Measurements from ENCODE around the gene ARVCF.

ARVCF gene

DNA sequence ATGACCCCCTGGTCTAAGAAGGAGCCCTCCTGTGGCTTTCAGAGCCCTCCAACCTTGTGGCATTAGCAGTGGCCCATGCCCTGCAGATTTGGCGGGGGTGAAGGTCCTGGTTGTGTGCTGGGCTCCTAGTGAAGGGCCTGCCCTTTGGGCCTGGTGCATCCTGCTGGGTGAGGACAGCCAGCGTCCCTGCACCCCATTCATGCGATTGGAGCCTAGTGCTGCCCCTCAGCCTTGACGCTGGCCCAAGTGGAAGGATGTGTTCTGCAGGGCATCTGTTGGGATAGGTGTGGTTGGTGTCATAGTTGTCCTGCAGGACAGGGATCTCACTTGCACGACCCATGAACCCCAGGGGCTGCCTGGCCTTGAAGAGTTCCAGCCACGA lies 35.3 kb upstream of the ARVCF start:
- Histone ChIP-seq H3K36me3 (ENCODE audit: control insufficient read depth in 1 of 2, insufficient read depth in 2 of 2, low read length in 2 of 2) (peaks cover 41 to 44% of the 10 kb centered on the region in 2 experiments), H2AK5ac (ENCODE audit: low read length) (no peak overlapping the region), H3K9ac (ENCODE audit: low read length) (no peak overlapping the region), H3K79me2 (ENCODE audit: control insufficient read depth, insufficient read depth, low read length, poor library complexity) (no peaks in the 10 kb centered on the region), H3K79me1 (ENCODE audit: low read length) (no peaks in the 10 kb centered on the region), H2BK120ac (ENCODE audit: insufficient read depth, low read length, poor library complexity) (no peak overlapping the region), H3K27ac (ENCODE audit: low read depth, low read length) (no peak overlapping the region), H3K23ac (ENCODE audit: low read length) (no peak overlapping the region), H2BK12ac (ENCODE audit: low read length) (no peak overlapping the region), H4K91ac (ENCODE audit: low read depth, low read length) (no peak overlapping the region), H3K4me2 (ENCODE audit: low read length) (no peak overlapping the region), H2BK5ac (ENCODE audit: low read depth, low read length, poor library complexity) (no peak overlapping the region), H3K4ac (ENCODE audit: low read depth, low read length) (no peak overlapping the region), H4K8ac (ENCODE audit: low read depth, low read length) (no peak overlapping the region), H4K12ac (ENCODE audit: low read depth, low read length) (no peak overlapping the region), H3K4me3 (ENCODE audit: low read depth, low read length) (no peak overlapping the region), H3K4me1 (ENCODE audit: control insufficient read depth in 1 of 2, insufficient read depth in 2 of 2, low read length in 2 of 2) (no peaks in the 10 kb centered on the region), H3K27me3 (ENCODE audit: insufficient read depth, low read length) (no peaks in the 10 kb centered on the region), H3K14ac (ENCODE audit: low read length) (no peak overlapping the region), H3K9me3 (ENCODE audit: insufficient read depth, low read depth, low read length) (no peaks in the 10 kb centered on the region), H2AFZ (ENCODE audit: insufficient read depth, low read length, poor library complexity) (no peak overlapping the region), H3K18ac (ENCODE audit: low read length) (no peak overlapping the region)
- WGBS (ENCODE audit: extremely low coverage, insufficient coverage, insufficient read length), result no CpG with 5 or more reads among the region's 6 CpGs
- no peak for DNase-seq

DNA sequence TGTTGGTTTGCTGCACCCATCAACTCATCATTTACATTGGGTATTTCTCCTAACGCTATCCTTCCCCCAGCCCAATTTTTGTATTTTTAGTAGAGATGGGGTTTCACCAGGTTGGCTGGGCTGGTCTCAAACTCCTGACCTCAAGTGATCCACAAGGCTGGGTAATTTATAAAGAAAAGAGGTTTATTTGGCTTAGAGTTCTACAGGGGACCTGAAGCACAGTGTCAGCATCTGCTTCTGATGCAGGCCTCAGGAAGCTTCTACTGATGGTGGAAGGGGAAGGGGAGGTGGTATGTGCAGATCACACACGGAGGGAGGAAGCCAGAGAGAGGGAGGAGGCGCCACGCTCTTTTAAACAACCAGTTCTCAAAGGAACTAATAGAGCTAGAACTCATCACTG lies 30.1 kb upstream of the ARVCF start:
- H2AFZ ChIP-seq (ENCODE audit: insufficient read depth, low read length, poor library complexity), result no peak overlapping the region
- H3K79me1 ChIP-seq (ENCODE audit: low read length), result no peaks in the 10 kb centered on the region
- H3K27ac ChIP-seq (ENCODE audit: low read depth, low read length), result no peak overlapping the region
- H4K91ac ChIP-seq (ENCODE audit: low read depth, low read length), result no peak overlapping the region
- no peaks in the 10 kb centered on the region for H3K4me1 ChIP-seq (ENCODE audit: control insufficient read depth in 1 of 2, insufficient read depth in 2 of 2, low read length in 2 of 2)
- WGBS (ENCODE audit: extremely low coverage, insufficient coverage, insufficient read length), result no CpG with 5 or more reads among the region's 4 CpGs
- no peak overlapping the region for H3K9ac ChIP-seq (ENCODE audit: low read length)
- no peak overlapping the region for H3K14ac ChIP-seq (ENCODE audit: low read length)
- H2BK120ac ChIP-seq (ENCODE audit: insufficient read depth, low read length, poor library complexity), result no peak overlapping the region
- no peak overlapping the region for H2AK5ac ChIP-seq (ENCODE audit: low read length)
- no peak overlapping the region for H4K12ac ChIP-seq (ENCODE audit: low read depth, low read length)
- peaks cover 3% of the 10 kb centered on the region for H3K9me3 ChIP-seq (ENCODE audit: insufficient read depth, low read depth, low read length)
- no peak overlapping the region for H3K18ac ChIP-seq (ENCODE audit: low read length)
- H4K8ac ChIP-seq (ENCODE audit: low read depth, low read length), result no peak overlapping the region
- H2BK5ac ChIP-seq (ENCODE audit: low read depth, low read length, poor library complexity), result no peak overlapping the region
- H2BK12ac ChIP-seq (ENCODE audit: low read length), result no peak overlapping the region
- no peak for DNase-seq
- peaks cover 16 to 18% of the 10 kb centered on the region in 2 experiments for H3K36me3 ChIP-seq (ENCODE audit: control insufficient read depth in 1 of 2, insufficient read depth in 2 of 2, low read length in 2 of 2)
- no peak overlapping the region for H3K4me3 ChIP-seq (ENCODE audit: low read depth, low read length)
- H3K79me2 ChIP-seq (ENCODE audit: control insufficient read depth, insufficient read depth, low read length, poor library complexity), result no peaks in the 10 kb centered on the region
- H3K4me2 ChIP-seq (ENCODE audit: low read length), result no peak overlapping the region
- H3K27me3 ChIP-seq (ENCODE audit: insufficient read depth, low read length), result no peaks in the 10 kb centered on the region
- no peak overlapping the region for H3K4ac ChIP-seq (ENCODE audit: low read depth, low read length)
- H3K23ac ChIP-seq (ENCODE audit: low read length), result no peak overlapping the region

DNA sequence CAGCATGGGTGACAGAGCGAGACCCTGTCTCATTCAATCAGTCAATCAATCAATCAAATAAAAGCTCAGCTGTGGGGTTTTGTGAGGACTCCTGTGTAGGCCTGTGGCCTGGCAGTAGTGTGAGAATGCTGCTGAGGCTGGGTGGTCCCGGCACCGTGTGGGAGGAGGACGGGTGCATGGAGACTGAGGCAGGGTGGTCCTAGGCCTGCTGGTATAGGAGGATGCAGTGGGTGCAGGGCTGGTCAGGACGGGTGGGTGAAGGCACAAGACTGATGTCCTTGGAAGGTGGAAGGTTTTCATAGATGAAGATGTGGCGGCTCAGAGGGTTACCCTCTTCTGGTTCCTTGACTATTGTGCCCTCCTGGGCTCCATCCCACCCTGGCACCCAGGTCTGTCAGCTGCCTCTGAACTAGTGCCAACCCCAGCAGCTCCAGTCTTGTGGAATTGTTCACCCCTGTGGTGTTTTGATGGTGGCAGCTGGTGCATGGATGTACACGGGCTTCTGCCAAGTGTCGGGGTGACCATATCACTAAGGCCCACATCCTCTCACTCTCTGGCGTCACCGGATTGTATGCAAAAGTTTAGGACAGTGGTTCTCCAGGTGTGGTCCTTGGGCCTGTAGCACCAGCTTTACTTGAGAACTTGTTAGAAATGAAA lies 28.0 kb upstream of the ARVCF start:
- H3K27ac ChIP-seq (ENCODE audit: low read depth, low read length), result no peak overlapping the region
- no peak overlapping the region for H2BK12ac ChIP-seq (ENCODE audit: low read length)
- no peak overlapping the region for H3K23ac ChIP-seq (ENCODE audit: low read length)
- no peak overlapping the region for H2AK5ac ChIP-seq (ENCODE audit: low read length)
- no peaks in the 10 kb centered on the region for H3K79me1 ChIP-seq (ENCODE audit: low read length)
- H3K27me3 ChIP-seq (ENCODE audit: insufficient read depth, low read length), result no peaks in the 10 kb centered on the region
- no peak overlapping the region for H3K4me2 ChIP-seq (ENCODE audit: low read length)
- H4K12ac ChIP-seq (ENCODE audit: low read depth, low read length), result no peak overlapping the region
- H2AFZ ChIP-seq (ENCODE audit: insufficient read depth, low read length, poor library complexity), result no peak overlapping the region
- H3K14ac ChIP-seq (ENCODE audit: low read length), result no peak overlapping the region
- no peak overlapping the region for H3K18ac ChIP-seq (ENCODE audit: low read length)
- H2BK120ac ChIP-seq (ENCODE audit: insufficient read depth, low read length, poor library complexity), result no peak overlapping the region
- no CpG with 5 or more reads among the region's 10 CpGs for WGBS (ENCODE audit: extremely low coverage, insufficient coverage, insufficient read length)
- H3K9me3 ChIP-seq (ENCODE audit: insufficient read depth, low read depth, low read length), result peaks cover 3% of the 10 kb centered on the region
- H4K91ac ChIP-seq (ENCODE audit: low read depth, low read length), result no peak overlapping the region
- H3K9ac ChIP-seq (ENCODE audit: low read length), result no peak overlapping the region
- no peak for DNase-seq
- H3K4me3 ChIP-seq (ENCODE audit: low read depth, low read length), result peak overlapping the region; percentile 43
- no peak overlapping the region for H3K4ac ChIP-seq (ENCODE audit: low read depth, low read length)
- H3K4me1 ChIP-seq (ENCODE audit: control insufficient read depth in 1 of 2, insufficient read depth in 2 of 2, low read length in 2 of 2), result no peaks in the 10 kb centered on the region
- no peak overlapping the region for H4K8ac ChIP-seq (ENCODE audit: low read depth, low read length)
- H2BK5ac ChIP-seq (ENCODE audit: low read depth, low read length, poor library complexity), result no peak overlapping the region
- peaks cover 21 to 24% of the 10 kb centered on the region in 2 experiments for H3K36me3 ChIP-seq (ENCODE audit: control insufficient read depth in 1 of 2, insufficient read depth in 2 of 2, low read length in 2 of 2)
- H3K79me2 ChIP-seq (ENCODE audit: control insufficient read depth, insufficient read depth, low read length, poor library complexity), result no peaks in the 10 kb centered on the region

DNA sequence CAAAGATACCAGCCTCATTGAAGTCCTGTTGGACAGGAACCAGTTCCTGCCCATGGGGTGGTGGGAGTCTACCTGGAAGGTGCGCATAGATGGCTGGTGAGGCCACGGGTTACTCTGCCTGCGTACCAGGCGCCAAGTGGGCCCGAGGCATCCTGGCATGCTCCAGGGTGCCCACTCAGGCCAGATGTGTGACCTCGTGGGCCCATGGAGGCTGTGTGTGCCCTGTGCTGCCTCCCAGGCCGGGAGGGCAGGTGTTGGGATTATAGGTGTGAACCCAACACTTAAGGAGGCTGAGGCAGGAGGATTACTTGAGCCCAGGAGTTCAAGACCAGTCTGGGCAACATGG lies 27.3 kb upstream of the ARVCF start:
- Histone ChIP-seq H3K9me3 (ENCODE audit: insufficient read depth, low read depth, low read length) (peaks cover 3% of the 10 kb centered on the region), H3K27ac (ENCODE audit: low read depth, low read length) (no peak overlapping the region), H3K9ac (ENCODE audit: low read length) (no peak overlapping the region), H3K4ac (ENCODE audit: low read depth, low read length) (no peak overlapping the region), H3K79me1 (ENCODE audit: low read length) (no peaks in the 10 kb centered on the region), H4K12ac (ENCODE audit: low read depth, low read length) (no peak overlapping the region), H3K4me1 (ENCODE audit: control insufficient read depth in 1 of 2, insufficient read depth in 2 of 2, low read length in 2 of 2) (no peaks in the 10 kb centered on the region), H2BK5ac (ENCODE audit: low read depth, low read length, poor library complexity) (no peak overlapping the region), H2AK5ac (ENCODE audit: low read length) (no peak overlapping the region), H3K36me3 (ENCODE audit: control insufficient read depth in 1 of 2, insufficient read depth in 2 of 2, low read length in 2 of 2) (peaks cover 23 to 24% of the 10 kb centered on the region in 2 experiments), H3K79me2 (ENCODE audit: control insufficient read depth, insufficient read depth, low read length, poor library complexity) (no peaks in the 10 kb centered on the region), H4K91ac (ENCODE audit: low read depth, low read length) (no peak overlapping the region), H4K8ac (ENCODE audit: low read depth, low read length) (no peak overlapping the region), H3K23ac (ENCODE audit: low read length) (no peak overlapping the region), H3K18ac (ENCODE audit: low read length) (no peak overlapping the region), H3K27me3 (ENCODE audit: insufficient read depth, low read length) (no peaks in the 10 kb centered on the region), H2BK12ac (ENCODE audit: low read length) (no peak overlapping the region), H3K14ac (ENCODE audit: low read length) (no peak overlapping the region), H2BK120ac (ENCODE audit: insufficient read depth, low read length, poor library complexity) (no peak overlapping the region), H3K4me2 (ENCODE audit: low read length) (no peak overlapping the region), H3K4me3 (ENCODE audit: low read depth, low read length) (no peak overlapping the region), H2AFZ (ENCODE audit: insufficient read depth, low read length, poor library complexity) (no peak overlapping the region)
- no peak for DNase-seq
- WGBS (ENCODE audit: extremely low coverage, insufficient coverage, insufficient read length), result no CpG with 5 or more reads among the region's 7 CpGs
